ENCODE results near the gene NAA50.

DNA sequence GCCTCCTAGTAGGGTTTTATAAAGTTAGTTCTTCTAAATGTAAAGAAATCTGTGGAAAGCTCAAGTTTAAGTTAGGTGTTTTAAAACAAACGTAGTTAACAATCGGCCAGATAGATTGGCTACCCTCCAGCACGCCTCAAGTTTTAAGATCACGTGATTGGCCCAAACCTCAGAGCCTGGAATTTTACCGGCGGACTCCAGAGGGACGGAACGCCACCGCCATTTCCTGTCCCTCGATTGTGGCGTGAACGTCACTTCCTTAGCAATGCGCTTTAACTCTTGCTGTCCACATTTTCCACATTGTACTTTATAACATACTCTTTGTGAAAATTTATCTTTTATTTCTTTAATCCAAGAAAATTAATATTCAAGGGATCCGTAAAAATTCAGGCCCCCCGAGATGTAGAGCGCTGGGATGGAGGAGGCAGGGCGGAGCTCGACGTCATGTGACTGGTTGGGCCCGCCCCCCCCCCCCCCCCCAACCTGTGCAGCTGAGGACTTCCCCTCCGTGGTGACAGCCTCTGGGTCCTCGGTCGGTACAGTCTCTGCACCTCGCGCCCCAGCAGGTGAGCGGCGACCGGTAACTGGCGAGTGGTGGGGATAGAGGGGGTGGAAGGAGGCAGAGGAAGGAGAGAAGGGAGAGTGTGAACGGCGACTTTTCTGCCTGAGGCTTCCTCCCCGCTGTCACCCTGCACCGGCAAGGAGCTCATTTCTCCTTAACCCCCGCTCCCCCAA lies 666 bp upstream of the NAA50 start, which contains the start of gene ATP6V1A:
- TF ChIP-seq, protein P1, sequence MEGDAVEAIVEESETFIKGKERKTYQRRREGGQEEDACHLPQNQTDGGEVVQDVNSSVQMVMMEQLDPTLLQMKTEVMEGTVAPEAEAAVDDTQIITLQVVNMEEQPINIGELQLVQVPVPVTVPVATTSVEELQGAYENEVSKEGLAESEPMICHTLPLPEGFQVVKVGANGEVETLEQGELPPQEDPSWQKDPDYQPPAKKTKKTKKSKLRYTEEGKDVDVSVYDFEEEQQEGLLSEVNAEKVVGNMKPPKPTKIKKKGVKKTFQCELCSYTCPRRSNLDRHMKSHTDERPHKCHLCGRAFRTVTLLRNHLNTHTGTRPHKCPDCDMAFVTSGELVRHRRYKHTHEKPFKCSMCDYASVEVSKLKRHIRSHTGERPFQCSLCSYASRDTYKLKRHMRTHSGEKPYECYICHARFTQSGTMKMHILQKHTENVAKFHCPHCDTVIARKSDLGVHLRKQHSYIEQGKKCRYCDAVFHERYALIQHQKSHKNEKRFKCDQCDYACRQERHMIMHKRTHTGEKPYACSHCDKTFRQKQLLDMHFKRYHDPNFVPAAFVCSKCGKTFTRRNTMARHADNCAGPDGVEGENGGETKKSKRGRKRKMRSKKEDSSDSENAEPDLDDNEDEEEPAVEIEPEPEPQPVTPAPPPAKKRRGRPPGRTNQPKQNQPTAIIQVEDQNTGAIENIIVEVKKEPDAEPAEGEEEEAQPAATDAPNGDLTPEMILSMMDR (IDR thresholded peaks at IDR 0.05; ENCODE audit: low read depth, low read length), result no peak
- no peak for TF ChIP-seq EZH2phosphoT487 (IDR thresholded peaks at IDR 0.05; ENCODE audit: low read depth)

All from OCI-LY3 (cell line).